ENCODE measurements around the gene NDUFA1. TPM values are rescaled to one million over a fixed set of nuclear protein-coding genes. Genes with fewer than 3 reads are reported as not detected.
"Not testable (repeated sequence)": the region's sequence is repeated elsewhere in the genome, so short reads cannot be mapped to it uniquely, and the experiment has no call there.

Gene NDUFA1
- total RNA-seq, result 10 to 100 TPM; 61.1 to 90.9 (median 65.5) TPM

DNA sequence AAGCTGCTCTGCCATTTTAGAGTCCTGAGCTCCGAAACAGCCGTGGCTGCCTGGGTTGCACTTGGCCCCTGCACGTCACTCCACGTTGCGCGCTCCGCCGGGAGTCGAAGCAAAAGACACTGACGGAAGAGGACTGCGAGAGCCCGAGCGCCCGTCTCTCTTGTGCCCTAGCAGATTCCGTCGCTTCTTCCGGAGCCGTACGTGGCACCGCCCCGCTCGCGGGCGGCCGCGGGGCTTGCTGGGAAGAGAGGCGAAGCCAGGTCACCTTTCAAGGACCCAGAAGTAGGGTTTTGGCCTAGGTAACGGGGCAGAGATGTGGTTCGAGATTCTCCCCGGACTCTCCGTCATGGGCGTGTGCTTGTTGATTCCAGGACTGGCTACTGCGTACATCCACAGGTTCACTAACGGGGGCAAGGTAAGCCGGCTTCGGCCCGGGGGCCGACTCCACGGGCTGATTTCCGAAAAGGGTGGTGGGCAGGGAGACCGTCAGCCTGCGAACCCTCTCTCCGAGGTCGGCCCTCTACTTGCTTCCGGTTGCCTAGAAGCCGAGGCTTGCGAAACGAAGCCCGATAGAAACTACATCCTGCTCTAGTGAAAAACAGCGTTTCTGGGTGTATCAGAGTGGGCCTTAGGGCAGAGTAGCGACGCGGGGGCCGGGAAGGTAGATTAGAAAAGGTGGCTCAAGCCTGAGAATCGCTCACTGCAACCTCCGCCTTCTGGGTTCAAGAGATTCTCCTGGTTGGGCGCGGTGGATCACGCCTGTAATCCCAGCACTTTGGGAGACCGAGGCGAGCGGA lies at the start of gene NDUFA1, which contains the start of gene RNF113A:
TSS of gene NDUFA1 (plus strand) at position 234 of the 797 bp plus-strand sequence. CDS start at position 314, 80 bp downstream.
TSS of gene RNF113A (minus strand) at position 135 of the 797 bp plus-strand sequence. CDS start at position 15, 120 bp downstream.
- TF ChIP-seq, protein P1, sequence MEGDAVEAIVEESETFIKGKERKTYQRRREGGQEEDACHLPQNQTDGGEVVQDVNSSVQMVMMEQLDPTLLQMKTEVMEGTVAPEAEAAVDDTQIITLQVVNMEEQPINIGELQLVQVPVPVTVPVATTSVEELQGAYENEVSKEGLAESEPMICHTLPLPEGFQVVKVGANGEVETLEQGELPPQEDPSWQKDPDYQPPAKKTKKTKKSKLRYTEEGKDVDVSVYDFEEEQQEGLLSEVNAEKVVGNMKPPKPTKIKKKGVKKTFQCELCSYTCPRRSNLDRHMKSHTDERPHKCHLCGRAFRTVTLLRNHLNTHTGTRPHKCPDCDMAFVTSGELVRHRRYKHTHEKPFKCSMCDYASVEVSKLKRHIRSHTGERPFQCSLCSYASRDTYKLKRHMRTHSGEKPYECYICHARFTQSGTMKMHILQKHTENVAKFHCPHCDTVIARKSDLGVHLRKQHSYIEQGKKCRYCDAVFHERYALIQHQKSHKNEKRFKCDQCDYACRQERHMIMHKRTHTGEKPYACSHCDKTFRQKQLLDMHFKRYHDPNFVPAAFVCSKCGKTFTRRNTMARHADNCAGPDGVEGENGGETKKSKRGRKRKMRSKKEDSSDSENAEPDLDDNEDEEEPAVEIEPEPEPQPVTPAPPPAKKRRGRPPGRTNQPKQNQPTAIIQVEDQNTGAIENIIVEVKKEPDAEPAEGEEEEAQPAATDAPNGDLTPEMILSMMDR (IDR thresholded peaks at IDR 0.05), result no peak
- TF ChIP-seq POLR2AphosphoS5 (IDR thresholded peaks at IDR 0.05), result peak; percentile 87 to 90
- H3K4me3 ChIP-seq, result peak within 1 kb of the TSS; percentile 61 to 67 (median 64)
- 37% methylated on average over 61 of the region's 62 CpGs for WGBS
- H3K27me3 ChIP-seq, result no peaks in the 10 kb centered on the region
- intact Hi-C loops (cut with DNase I), result no loop called here
- H3K4me1 ChIP-seq, result peaks cover 3 to 33% (median 19%) of the 10 kb centered on the region in 4 donors
- DNase-seq (ENCODE audit: extremely low spot score), result peak; percentile 94
- peaks cover 0 to 9% (median 0%) of the 10 kb centered on the region in 4 donors for H3K9me3 ChIP-seq
- H3K27ac ChIP-seq (replicated peaks in 1 of 4), result peak within 1 kb of the TSS; percentile 89 to 92 (median 90)
- H3K36me3 ChIP-seq, result peaks cover 1 to 18% (median 10%) of the 10 kb centered on the region in 4 donors

DNA sequence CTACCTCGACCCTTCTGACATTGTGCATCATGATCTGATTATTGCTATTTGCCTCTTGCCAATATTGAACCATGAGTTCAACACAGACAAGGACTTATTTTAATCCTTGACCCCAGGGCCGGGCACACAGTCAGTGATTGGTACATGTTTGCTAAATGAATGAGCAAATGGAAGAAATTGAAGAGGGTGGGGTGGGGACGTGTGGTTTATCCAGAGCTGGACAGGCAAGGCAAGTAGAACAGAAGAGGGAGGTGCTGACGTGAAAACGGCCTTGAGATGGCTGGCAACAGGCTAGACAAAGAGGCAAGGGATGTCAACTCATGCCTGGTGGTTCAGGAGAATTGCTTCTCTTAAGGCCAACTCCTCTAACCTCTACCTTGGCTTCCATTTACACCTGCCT lies 47.4 kb upstream of the NDUFA1 start:
- DNase-seq (ENCODE audit: extremely low spot score); H3K4me1 ChIP-seq; H3K27ac ChIP-seq (replicated peaks in 1 of 4); H3K27me3 ChIP-seq; H3K9me3 ChIP-seq; H3K4me3 ChIP-seq; H3K36me3 ChIP-seq; intact Hi-C loops (cut with DNase I): not testable (repeated sequence)
- WGBS, result 64% methylated on average over 2 of the region's 5 CpGs

DNA sequence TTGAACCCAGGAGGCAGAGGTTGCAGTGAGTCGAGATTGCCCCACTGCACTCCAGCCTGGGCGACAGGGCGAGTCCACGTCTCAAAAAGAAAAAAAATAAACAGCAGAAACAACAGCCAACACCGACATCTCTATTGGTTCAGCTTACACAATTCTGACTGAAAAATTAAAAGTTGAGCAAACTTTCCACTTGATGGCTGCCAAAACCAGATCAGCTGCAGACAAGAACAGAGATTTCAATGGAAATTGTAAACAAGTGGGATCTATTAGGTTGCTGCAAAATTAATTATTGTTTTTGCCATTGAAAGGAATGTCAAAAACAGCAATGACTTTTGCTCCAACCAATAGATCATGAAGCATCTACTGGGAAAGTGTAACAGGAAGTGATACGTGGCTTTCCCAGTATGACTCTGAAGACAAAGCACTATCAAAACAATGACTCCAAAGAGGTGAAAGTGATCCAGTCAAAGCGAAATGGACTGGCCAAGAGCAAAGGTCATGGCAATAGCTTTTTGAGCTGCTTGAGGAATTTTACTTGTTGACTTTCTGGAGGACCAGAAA lies 45.2 kb upstream of the NDUFA1 start:
- intact Hi-C loops (cut with DNase I), result no loop called here
- WGBS, result 53% methylated on average over 7 of the region's 7 CpGs
- TF ChIP-seq POLR2A (IDR thresholded peaks at IDR 0.05; ENCODE audit: low read depth), result no peak
- TF ChIP-seq EP300 (IDR thresholded peaks at IDR 0.05), result no peak
- TF ChIP-seq, protein P1 (IDR thresholded peaks at IDR 0.05), result no peak
- no peak for TF ChIP-seq POLR2AphosphoS5 (IDR thresholded peaks at IDR 0.05)
- Histone ChIP-seq H3K4me3 (no peak overlapping the region), H3K27ac (replicated peaks in 1 of 4) (no peak overlapping the region), H3K9me3 (no peaks in the 10 kb centered on the region), H3K27me3 (no peaks in the 10 kb centered on the region), H3K36me3 (peaks cover 0 to 17% (median 8%) of the 10 kb centered on the region in 4 donors), H3K4me1 (no peaks in the 10 kb centered on the region)
- no peak for DNase-seq (ENCODE audit: extremely low spot score)

DNA sequence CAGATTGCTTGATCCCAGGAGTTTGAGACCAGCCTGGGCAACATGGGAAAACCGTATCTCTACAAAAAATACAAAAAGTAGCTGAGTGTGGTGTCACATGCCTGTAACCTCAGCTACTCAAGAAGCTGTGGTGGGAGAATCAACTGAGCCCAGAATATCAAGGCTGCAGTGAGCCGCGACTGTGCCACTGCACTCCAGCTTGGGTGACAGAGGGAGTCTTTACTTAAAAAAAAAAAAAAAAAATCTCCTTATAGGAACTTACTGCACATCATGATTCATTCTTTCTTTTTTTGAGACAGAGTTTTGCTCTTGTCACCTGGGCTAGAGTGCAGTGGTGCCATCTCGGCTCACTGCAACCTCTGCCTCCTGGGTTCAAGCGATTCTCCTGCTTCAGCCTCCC lies 43.2 kb upstream of the NDUFA1 start:
- Histone ChIP-seq H3K4me1 (no peaks in the 10 kb centered on the region), H3K9me3 (no peaks in the 10 kb centered on the region), H3K4me3 (no peak overlapping the region), H3K27ac (replicated peaks in 1 of 4) (no peak overlapping the region), H3K27me3 (no peaks in the 10 kb centered on the region), H3K36me3 (peaks cover 0 to 36% (median 21%) of the 10 kb centered on the region in 4 donors)
- WGBS, result 98% methylated on average over 5 of the region's 5 CpGs
- no peak for DNase-seq (ENCODE audit: extremely low spot score)
- TF ChIP-seq, protein P1 (IDR thresholded peaks at IDR 0.05), result no peak
- TF ChIP-seq POLR2A (IDR thresholded peaks at IDR 0.05; ENCODE audit: low read depth) (no peak), EP300 (IDR thresholded peaks at IDR 0.05) (no peak), POLR2AphosphoS5 (IDR thresholded peaks at IDR 0.05) (no peak)
- intact Hi-C loops (cut with DNase I), result no loop called here

DNA sequence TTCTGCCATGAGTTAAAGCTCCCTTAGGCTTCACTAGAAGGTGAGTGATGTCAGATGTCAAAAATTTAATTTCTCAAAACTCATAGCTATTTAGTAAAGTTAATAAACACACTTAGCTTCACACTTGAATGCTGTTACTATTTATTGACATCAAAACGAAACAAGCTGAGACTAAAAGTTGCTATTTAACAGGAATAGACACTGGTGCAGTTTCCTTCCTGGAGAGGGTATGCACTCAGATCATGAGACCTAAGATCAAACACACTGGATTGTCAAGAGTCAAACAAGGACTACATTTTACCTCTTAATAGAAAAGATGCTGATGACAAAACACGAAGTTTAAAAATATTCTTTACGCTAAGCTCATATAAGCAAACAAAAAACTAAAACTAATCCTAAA lies 37.7 kb upstream of the NDUFA1 start:
- Histone ChIP-seq H3K27me3 (no peaks in the 10 kb centered on the region), H3K4me1 (no peaks in the 10 kb centered on the region), H3K36me3 (peaks cover 4 to 86% (median 62%) of the 10 kb centered on the region in 4 donors), H3K4me3 (no peak overlapping the region), H3K27ac (replicated peaks in 1 of 4) (no peak overlapping the region), H3K9me3 (no peaks in the 10 kb centered on the region)
- intact Hi-C loops (cut with DNase I), result no loop called here
- TF ChIP-seq EP300 (IDR thresholded peaks at IDR 0.05) (no peak), POLR2AphosphoS5 (IDR thresholded peaks at IDR 0.05) (no peak), POLR2A (IDR thresholded peaks at IDR 0.05; ENCODE audit: low read depth) (no peak)
- TF ChIP-seq, protein P1 (IDR thresholded peaks at IDR 0.05), result no peak
- no peak for DNase-seq (ENCODE audit: extremely low spot score)
- 77% methylated on average over 3 of the region's 3 CpGs for WGBS
